ENCODE data around the gene MAST3.

Gene MAST3

GRCh38 chr19:18097217-18097992 lies at the start of gene MAST3:
TSS of gene MAST3 (plus strand) at chr19:18097778. CDS start at chr19:18097793, 15 bp downstream.
- DNase-seq (ENCODE audit: extremely low read depth in 1 of 2, low read depth in 1 of 2): peak; percentile 59 to 88

- no peak for DNase-seq (ENCODE audit: extremely low read depth in 1 of 2, low read depth in 1 of 2)
These were observed 48.2 kb upstream of the MAST3 start for GRCh38 chr19:18049385-18049784.

GRCh38 chr19:18051887-18052286 lies 45.7 kb upstream of the MAST3 start:
- DNase-seq (ENCODE audit: extremely low read depth in 1 of 2, low read depth in 1 of 2): no peak

- no peak for DNase-seq (ENCODE audit: extremely low read depth in 1 of 2, low read depth in 1 of 2)
These were observed 43.9 kb upstream of the MAST3 start for GRCh38 chr19:18053576-18054219.

GRCh38 chr19:18055967-18056366 lies 41.6 kb upstream of the MAST3 start:
- no peak for DNase-seq (ENCODE audit: extremely low read depth in 1 of 2, low read depth in 1 of 2)

- DNase-seq (ENCODE audit: extremely low read depth in 1 of 2, low read depth in 1 of 2): no peak
These were observed 40.0 kb upstream of the MAST3 start for GRCh38 chr19:18057557-18057956.

GRCh38 chr19:18058208-18059009 lies 39.2 kb upstream of the MAST3 start:
- peak; percentile 58 to 69 for DNase-seq (ENCODE audit: extremely low read depth in 1 of 2, low read depth in 1 of 2)

- DNase-seq (ENCODE audit: extremely low read depth in 1 of 2, low read depth in 1 of 2): no peak
These were observed 38.3 kb upstream of the MAST3 start for GRCh38 chr19:18059297-18059696.

GRCh38 chr19:18059902-18060301 lies 37.7 kb upstream of the MAST3 start:
- no peak for DNase-seq (ENCODE audit: extremely low read depth in 1 of 2, low read depth in 1 of 2)

GRCh38 chr19:18060472-18060871 lies 37.1 kb upstream of the MAST3 start:
- DNase-seq (ENCODE audit: extremely low read depth in 1 of 2, low read depth in 1 of 2): no peak

GRCh38 chr19:18062028-18062427 lies 35.5 kb upstream of the MAST3 start:
- no peak for DNase-seq (ENCODE audit: extremely low read depth in 1 of 2, low read depth in 1 of 2)

- no peak for DNase-seq (ENCODE audit: extremely low read depth in 1 of 2, low read depth in 1 of 2)
These were observed 34.1 kb upstream of the MAST3 start for GRCh38 chr19:18063463-18063862.

GRCh38 chr19:18065173-18065495 lies 32.4 kb upstream of the MAST3 start:
- no peak for DNase-seq (ENCODE audit: extremely low read depth in 1 of 2, low read depth in 1 of 2)

- DNase-seq (ENCODE audit: extremely low read depth in 1 of 2, low read depth in 1 of 2): no peak
These were observed 29.2 kb upstream of the MAST3 start for GRCh38 chr19:18068395-18068794.

- no peak for DNase-seq (ENCODE audit: extremely low read depth in 1 of 2, low read depth in 1 of 2)
These were observed 28.2 kb upstream of the MAST3 start for GRCh38 chr19:18069383-18069782.

GRCh38 chr19:18070181-18070580 lies 27.4 kb upstream of the MAST3 start:
- no peak for DNase-seq (ENCODE audit: extremely low read depth in 1 of 2, low read depth in 1 of 2)

- DNase-seq (ENCODE audit: extremely low read depth in 1 of 2, low read depth in 1 of 2): no peak
These were observed 25.2 kb upstream of the MAST3 start for GRCh38 chr19:18072335-18072734.

GRCh38 chr19:18073197-18073596 lies 24.4 kb upstream of the MAST3 start:
- no peak for DNase-seq (ENCODE audit: extremely low read depth in 1 of 2, low read depth in 1 of 2)

GRCh38 chr19:18074192-18074591 lies 23.4 kb upstream of the MAST3 start:
- no peak for DNase-seq (ENCODE audit: extremely low read depth in 1 of 2, low read depth in 1 of 2)

GRCh38 chr19:18083929-18084684 lies 13.5 kb upstream of the MAST3 start:
- DNase-seq (ENCODE audit: extremely low read depth in 1 of 2, low read depth in 1 of 2): no peak

Data from activated CD8-positive, alpha-beta memory T cell treated with anti-CD3 and anti-CD28 coated beads for 1 hour (primary cell).